ENCODE measurements around the gene CDH23. TPM values are rescaled to one million over a fixed set of nuclear protein-coding genes. Genes with fewer than 3 reads are reported as not detected.

Gene CDH23
- total and polyA plus RNA-seq, 2 experiments from 2014 or later, result 0.08 TPM; not detected in 1

DNA sequence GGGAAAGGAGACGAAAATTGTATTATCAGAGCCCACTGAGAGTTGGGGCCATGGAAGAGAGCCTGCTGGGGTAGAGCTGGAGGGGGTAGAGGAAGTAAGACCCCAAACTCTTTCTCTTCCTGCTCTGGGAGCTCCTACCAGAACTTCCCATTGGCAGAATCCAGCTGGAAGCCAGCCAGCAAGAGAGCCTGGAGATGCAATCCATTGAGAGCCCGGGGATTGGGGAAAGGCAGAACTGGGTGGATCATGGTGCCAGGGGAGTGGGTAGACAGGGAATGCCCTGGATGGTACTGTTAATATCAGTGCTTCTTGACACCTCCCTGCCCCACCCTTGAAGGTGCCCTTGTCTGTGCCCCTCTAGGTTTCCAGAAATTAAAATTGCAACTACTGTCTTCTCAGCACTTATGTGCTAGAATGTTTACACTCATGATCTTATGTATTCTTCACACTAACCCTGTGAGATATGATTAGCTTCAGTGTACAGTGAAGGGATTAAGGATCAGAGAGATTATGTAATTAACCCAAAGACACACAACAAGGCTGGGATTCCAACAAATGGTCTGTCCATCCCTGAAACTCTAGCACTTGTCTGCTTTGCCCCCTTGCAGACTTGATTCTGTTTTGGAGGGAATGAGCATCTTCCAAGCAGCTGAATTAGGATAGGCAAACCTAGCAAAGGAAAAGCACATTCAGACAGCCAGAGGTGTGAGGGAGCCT is 168.7 kb downstream of the CDH23 start:
- H3K79me2 ChIP-seq (ENCODE audit: insufficient read depth), result no peaks in the 10 kb centered on the region
- no peaks in the 10 kb centered on the region for H3K9me2 ChIP-seq (ENCODE audit: insufficient read depth)
- no peak overlapping the region for H3K4me3 ChIP-seq
- no peak overlapping the region for H3K4me2 ChIP-seq (ENCODE audit: unreplicated experiment)
- no peaks in the 10 kb centered on the region for H3K36me3 ChIP-seq (ENCODE audit: low read depth)
- in situ Hi-C loops (cut with MboI), result no loop called here
- H3K27ac ChIP-seq, result no peak overlapping the region
- H3K9ac ChIP-seq, result no peak overlapping the region
- no peaks in the 10 kb centered on the region for H3F3A ChIP-seq (ENCODE audit: insufficient read depth)
- H3K27me3 ChIP-seq (replicated peaks; ENCODE audit: insufficient read depth), result peaks cover 24% of the 10 kb centered on the region
- no peaks in the 10 kb centered on the region for H4K20me1 ChIP-seq (ENCODE audit: insufficient read depth)
- no peaks in the 10 kb centered on the region for H3K4me1 ChIP-seq (ENCODE audit: insufficient read depth)
- H2AFZ ChIP-seq, result no peak overlapping the region
- H3K9me3 ChIP-seq (ENCODE audit: low read depth), result no peaks in the 10 kb centered on the region
- TF ChIP-seq EZH2phosphoT487 (IDR thresholded peaks at IDR 0.05; ENCODE audit: insufficient read depth, low read depth) (no peak), EZH2 (IDR thresholded peaks at IDR 0.05; ENCODE audit: insufficient read depth, poor library complexity, severe bottlenecking) (no peak)
- 28 to 43% methylated on average over 2 of the region's 2 CpGs for WGBS, 2 experiments (ENCODE audit: low coverage in 1 of 2, low lambda C conversion rate in 2 of 2, missing lambda C conversion rate in 2 of 2)
- DNase-seq, result no peak

DNA sequence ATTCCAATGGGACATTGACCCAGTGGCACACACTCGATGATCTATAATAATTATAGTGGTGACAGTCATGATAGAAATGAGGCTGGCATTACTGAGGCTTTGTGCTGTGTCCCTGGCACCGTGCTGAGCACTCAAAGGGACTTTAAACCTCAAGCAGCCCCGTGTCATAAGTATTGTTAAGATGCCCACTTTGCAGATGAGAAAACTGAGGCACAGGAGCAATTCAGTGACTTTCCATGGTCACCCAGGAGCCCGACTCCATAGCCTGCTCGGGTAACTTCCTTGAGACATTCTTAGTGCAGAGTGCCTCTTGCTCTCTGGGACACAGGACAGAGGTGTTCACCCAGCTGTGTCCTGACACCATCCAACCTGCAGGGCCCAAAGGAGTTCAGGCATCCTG is 170.3 kb downstream of the CDH23 start:
- H3K4me3 ChIP-seq, result no peak overlapping the region
- H3K79me2 ChIP-seq (ENCODE audit: insufficient read depth), result no peaks in the 10 kb centered on the region
- no peak overlapping the region for H3K4me2 ChIP-seq (ENCODE audit: unreplicated experiment)
- H2AFZ ChIP-seq, result no peak overlapping the region
- WGBS, 2 experiments (ENCODE audit: low coverage in 1 of 2, low lambda C conversion rate in 2 of 2, missing lambda C conversion rate in 2 of 2), result 63 to 66% methylated on average over 5 of the region's 5 CpGs
- no peak for TF ChIP-seq EZH2phosphoT487 (IDR thresholded peaks at IDR 0.05; ENCODE audit: insufficient read depth, low read depth)
- TF ChIP-seq EZH2 (IDR thresholded peaks at IDR 0.05; ENCODE audit: insufficient read depth, poor library complexity, severe bottlenecking), result no peak
- no peak for DNase-seq
- H3F3A ChIP-seq (ENCODE audit: insufficient read depth), result no peaks in the 10 kb centered on the region
- in situ Hi-C loops (cut with MboI), result no loop called here
- H3K36me3 ChIP-seq (ENCODE audit: low read depth), result no peaks in the 10 kb centered on the region
- no peaks in the 10 kb centered on the region for H3K9me3 ChIP-seq (ENCODE audit: low read depth)
- H3K27ac ChIP-seq, result no peak overlapping the region
- no peaks in the 10 kb centered on the region for H3K9me2 ChIP-seq (ENCODE audit: insufficient read depth)
- no peaks in the 10 kb centered on the region for H4K20me1 ChIP-seq (ENCODE audit: insufficient read depth)
- H3K27me3 ChIP-seq (replicated peaks; ENCODE audit: insufficient read depth), result peaks cover 24% of the 10 kb centered on the region
- H3K4me1 ChIP-seq (ENCODE audit: insufficient read depth), result no peaks in the 10 kb centered on the region
- no peak overlapping the region for H3K9ac ChIP-seq

GRCh38 chr10:71568896-71569492 is 172.3 kb downstream of the CDH23 start:
- Histone ChIP-seq H3K4me3 (no peak overlapping the region), H3K9me3 (ENCODE audit: low read depth) (no peaks in the 10 kb centered on the region), H3K79me2 (ENCODE audit: insufficient read depth) (no peaks in the 10 kb centered on the region), H3F3A (ENCODE audit: insufficient read depth) (no peaks in the 10 kb centered on the region), H3K4me2 (ENCODE audit: unreplicated experiment) (no peak overlapping the region), H4K20me1 (ENCODE audit: insufficient read depth) (no peaks in the 10 kb centered on the region), H3K9ac (no peak overlapping the region), H3K36me3 (ENCODE audit: low read depth) (no peaks in the 10 kb centered on the region), H3K27me3 (replicated peaks; ENCODE audit: insufficient read depth) (peaks cover 14% of the 10 kb centered on the region), H3K4me1 (ENCODE audit: insufficient read depth) (no peaks in the 10 kb centered on the region), H3K9me2 (ENCODE audit: insufficient read depth) (no peaks in the 10 kb centered on the region), H2AFZ (no peak overlapping the region), H3K27ac (no peak overlapping the region)
- WGBS, 2 experiments (ENCODE audit: low coverage in 1 of 2, low lambda C conversion rate in 2 of 2, missing lambda C conversion rate in 2 of 2), result 72 to 79% methylated on average over 5 of the region's 5 CpGs
- no peak for DNase-seq
- TF ChIP-seq EZH2phosphoT487 (IDR thresholded peaks at IDR 0.05; ENCODE audit: insufficient read depth, low read depth) (no peak), EZH2 (IDR thresholded peaks at IDR 0.05; ENCODE audit: insufficient read depth, poor library complexity, severe bottlenecking) (no peak)
- in situ Hi-C loops (cut with MboI), result no loop called here

GRCh38 chr10:71569775-71570588 is 173.3 kb downstream of the CDH23 start:
- no peaks in the 10 kb centered on the region for H3K9me3 ChIP-seq (ENCODE audit: low read depth)
- DNase-seq, result peak; percentile 54
- no peak overlapping the region for H3K4me2 ChIP-seq (ENCODE audit: unreplicated experiment)
- H3K36me3 ChIP-seq (ENCODE audit: low read depth), result no peaks in the 10 kb centered on the region
- in situ Hi-C loops (cut with MboI), result no loop called here
- H2AFZ ChIP-seq, result no peak overlapping the region
- H3F3A ChIP-seq (ENCODE audit: insufficient read depth), result no peaks in the 10 kb centered on the region
- TF ChIP-seq EZH2phosphoT487 (IDR thresholded peaks at IDR 0.05; ENCODE audit: insufficient read depth, low read depth) (no peak), EZH2 (IDR thresholded peaks at IDR 0.05; ENCODE audit: insufficient read depth, poor library complexity, severe bottlenecking) (no peak)
- H3K4me3 ChIP-seq, result no peak overlapping the region
- H4K20me1 ChIP-seq (ENCODE audit: insufficient read depth), result no peaks in the 10 kb centered on the region
- peaks cover 11% of the 10 kb centered on the region; the same call in 1 of the 2 replicates for H3K27me3 ChIP-seq (replicated peaks; ENCODE audit: insufficient read depth)
- WGBS, 2 experiments (ENCODE audit: low coverage in 1 of 2, low lambda C conversion rate in 2 of 2, missing lambda C conversion rate in 2 of 2), result 35 to 42% methylated on average over 6 of the region's 6 CpGs
- H3K79me2 ChIP-seq (ENCODE audit: insufficient read depth), result no peaks in the 10 kb centered on the region
- H3K27ac ChIP-seq, result no peak overlapping the region
- no peaks in the 10 kb centered on the region for H3K9me2 ChIP-seq (ENCODE audit: insufficient read depth)
- no peak overlapping the region for H3K9ac ChIP-seq
- H3K4me1 ChIP-seq (ENCODE audit: insufficient read depth), result no peaks in the 10 kb centered on the region

All from GM23248 (cell line).